Fibroblast of peridontal ligament (primary cell): Measurements from ENCODE around the gene TRAPPC3L.

Source experiments
- DNase-seq: peaks from one replicate; pipeline ENCODE4 v3.0.0-alpha.2; 2010; ENCODE audit errors: extremely low read depth

TRAPPC3L gene

DNA sequence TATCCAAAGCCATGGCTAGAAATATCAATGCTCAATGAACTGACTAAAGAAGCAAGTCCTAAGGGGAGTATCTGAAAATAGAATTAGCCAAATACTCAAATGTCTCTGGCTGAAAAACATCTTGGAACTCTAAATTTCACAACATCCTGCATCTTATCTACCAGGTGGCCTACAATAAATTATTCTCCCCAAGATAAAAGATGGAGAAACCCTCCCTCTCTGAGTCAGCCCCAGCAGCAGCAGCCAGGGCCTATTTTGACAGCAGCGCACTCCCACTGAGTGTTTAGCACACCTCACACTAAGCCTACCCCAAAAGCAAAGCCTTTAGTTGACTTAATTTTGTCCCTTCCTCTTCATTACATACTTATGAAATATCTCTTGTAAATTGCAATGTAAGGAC lies 78.4 kb downstream of the TRAPPC3L start:
- DNase-seq: no peak

DNA sequence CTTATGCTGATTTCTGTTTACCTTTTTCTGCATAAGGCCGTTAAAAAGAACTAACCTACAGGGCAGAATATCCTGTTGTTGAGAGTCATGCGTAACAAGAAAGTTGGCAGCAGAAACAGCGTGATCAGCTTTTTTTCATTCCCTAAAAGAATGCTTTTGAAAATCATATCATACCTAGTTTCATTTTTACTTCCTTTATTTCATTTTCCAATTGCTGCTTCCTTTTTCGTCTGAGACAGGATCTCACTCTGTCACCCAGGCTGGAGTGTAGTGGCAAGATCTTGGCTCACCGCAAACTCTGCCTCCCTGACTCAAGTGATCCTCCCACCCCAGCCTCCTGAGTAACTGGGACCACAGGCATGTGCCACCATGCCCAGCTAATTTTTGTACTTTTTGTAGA lies 80.2 kb downstream of the TRAPPC3L start:
- no peak for DNase-seq

DNA sequence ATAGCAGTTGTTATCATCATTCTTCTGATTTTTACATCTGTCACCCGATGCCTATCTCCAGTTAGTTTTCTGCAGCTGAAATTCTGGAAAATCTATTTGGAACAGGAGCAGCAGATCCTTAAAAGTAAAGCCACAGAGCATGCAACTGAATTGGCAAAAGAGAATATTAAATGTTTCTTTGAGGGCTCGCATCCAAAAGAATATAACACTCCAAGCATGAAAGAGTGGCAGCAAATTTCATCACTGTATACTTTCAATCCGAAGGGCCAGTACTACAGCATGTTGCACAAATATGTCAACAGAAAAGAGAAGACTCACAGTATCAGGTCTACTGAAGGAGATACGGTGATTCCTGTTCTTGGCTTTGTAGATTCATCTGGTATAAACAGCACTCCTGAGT lies 82.2 kb downstream of the TRAPPC3L start:
- DNase-seq: peak; percentile 18

DNA sequence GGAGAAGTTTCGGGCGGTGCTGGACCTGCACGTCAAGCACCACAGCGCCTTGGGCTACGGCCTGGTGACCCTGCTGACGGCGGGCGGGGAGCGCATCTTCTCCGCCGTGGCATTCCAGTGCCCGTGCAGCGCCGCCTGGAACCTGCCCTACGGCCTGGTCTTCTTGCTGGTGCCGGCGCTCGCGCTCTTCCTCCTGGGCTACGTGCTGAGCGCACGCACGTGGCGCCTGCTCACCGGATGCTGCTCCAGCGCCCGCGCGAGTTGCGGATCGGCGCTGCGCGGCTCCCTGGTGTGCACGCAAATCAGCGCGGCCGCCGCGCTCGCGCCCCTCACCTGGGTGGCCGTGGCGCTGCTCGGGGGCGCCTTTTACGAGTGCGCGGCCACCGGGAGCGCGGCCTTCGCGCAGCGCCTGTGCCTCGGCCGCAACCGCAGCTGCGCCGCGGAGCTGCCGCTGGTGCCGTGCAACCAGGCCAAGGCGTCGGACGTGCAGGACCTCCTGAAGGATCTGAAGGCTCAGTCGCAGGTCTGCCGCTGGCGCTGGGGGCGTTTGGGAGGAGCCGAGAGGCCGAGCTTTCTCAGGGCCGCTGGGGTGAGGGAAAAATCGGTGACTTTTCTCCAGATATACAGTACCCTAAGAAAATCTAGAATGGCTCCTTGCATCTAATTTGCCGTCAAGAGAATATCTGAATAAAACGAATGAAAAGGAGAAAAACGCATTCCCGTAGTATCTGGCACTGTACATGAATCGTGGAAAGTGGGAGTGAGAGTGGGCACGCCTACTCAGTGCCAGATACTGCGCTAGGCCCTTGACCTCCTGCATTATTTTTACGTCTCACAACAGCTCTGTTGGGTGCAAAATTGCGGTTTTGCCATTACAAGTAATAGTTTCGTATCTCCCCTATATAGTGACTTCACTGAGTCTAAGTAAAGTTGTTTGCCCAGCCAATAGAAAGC lies 83.3 kb downstream of the TRAPPC3L start:
- peak; percentile 40 for DNase-seq

DNA sequence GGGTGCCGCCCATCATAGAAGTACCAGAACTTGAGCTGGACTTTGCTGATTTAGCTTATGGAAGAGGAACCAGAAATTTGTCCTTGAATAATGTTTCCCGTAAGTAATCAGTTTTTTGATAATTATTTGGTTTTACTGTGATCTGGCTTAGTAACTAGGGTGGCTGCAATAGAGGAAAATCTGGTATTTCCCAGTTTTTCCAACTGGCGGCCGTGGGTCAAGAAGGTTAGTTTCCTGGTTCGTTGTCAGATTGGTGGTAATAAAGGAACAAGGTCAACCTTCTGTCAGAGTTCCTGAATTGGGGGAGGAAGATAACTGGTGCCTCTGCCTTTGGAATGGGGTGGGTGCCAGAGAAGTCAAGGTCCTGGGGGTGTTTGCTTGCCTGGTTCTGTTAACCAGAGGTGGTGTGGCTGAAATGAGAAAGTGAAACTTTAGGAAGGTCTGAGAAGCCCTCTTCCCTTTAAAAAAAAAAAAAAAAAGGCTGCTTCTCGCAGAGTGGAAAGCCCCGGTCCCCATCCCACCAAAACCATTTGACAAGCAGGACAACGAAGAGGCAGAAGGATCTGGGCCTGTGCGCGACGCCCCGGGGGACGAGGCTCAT lies 84.1 kb downstream of the TRAPPC3L start, which contains the start of gene CALHM6:
CALHM6 (plus strand) TSS at position 45 of the 601 bp plus-strand sequence; CDS start at position 600, 555 bp downstream.
- DNase-seq: no peak

DNA sequence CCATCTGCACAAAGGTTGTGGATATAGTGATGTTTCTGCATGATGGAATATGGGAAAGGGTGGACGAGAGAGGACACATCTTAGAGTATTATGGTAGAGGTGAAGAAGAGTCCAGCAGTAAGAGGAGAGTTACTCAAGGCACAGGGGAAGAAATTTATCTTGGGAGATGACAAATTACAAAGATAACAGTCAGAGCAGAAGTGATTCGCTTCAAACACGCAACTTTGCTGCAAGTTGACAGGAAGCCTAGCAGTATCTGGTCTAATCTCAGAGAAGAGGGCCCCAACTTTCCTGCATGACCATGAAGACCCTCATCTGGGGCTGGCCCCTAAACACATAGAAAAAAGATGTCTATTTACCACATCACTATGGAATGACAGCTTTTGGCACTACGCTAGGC lies 85.6 kb downstream of the TRAPPC3L start:
- DNase-seq: no peak

DNA sequence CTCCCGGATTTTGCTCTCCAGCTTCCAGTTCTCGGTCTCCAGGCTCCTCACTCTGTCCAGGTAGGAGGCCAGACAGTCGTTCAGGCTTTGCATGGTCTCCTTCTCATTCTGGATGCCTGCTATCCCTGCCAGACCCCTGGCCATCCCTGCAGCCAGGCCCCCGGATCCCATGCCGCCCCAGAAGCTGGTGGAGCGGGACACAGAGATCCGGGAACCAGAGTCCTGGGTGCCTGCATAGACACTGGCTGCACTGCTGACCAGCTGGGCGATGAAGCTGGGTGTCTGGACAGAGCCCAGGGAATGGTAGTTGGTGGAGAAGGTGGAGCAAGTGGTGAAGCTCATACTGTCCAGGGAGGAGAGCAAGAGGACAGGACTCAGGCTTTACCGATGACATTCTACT lies 87.2 kb downstream of the TRAPPC3L start:
- no peak for DNase-seq

DNA sequence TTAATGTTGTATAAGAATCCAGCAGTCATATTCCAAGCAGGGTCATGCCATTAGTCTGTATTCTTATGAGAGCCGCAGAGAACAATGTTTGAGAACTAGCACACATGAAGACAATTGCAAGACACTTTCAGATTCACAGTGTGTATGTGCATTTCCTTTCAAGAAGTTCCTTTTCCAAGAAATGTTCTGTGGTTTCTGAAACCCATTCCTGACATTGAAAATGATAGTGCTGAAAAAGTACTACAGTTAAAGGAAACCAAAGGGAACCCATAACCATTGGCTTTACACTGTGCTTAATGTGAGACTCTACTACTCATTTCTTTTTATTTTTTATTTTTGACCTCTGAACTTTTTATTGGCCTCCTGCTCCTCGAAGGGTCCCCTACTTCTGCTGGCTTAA lies 88.6 kb downstream of the TRAPPC3L start:
- DNase-seq: no peak

DNA sequence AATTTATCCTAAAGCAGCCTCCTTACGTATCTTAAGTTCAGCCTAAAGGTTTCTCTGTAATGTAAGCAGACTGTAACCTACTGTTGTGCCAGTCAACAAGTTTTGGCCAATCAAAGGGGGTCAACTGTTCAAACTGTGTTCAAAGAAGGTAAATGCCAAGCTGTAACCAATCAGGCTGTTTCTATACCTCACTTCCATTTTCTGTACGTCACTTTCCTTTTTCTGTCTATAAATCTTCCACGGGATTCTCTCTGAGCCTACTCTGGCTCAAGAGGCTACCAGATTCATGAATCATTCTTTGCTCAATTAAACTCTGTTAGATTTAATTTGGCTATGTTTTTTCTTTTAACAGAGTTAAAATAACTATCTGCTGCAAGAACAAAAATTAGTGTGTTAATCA lies 89.4 kb downstream of the TRAPPC3L start:
- DNase-seq: no peak

DNA sequence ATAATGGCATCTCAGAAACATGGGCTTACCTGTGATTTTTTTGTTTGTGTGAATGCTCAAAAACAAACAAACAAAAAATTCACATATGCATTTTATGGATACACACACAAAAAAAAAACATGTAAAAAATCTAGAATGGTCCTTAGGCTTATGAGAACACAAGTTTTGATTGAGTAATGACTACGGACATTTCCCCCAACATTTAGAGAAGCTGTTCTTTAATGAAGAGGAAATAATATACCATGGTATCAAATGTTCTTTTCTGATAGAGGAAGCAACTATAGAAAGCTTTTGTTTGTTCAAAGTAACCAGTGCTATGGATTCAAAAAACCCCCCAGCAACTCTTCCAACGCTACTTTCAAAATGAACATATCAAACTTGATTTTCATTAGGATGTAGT lies 93.0 kb downstream of the TRAPPC3L start:
- no peak for DNase-seq

DNA sequence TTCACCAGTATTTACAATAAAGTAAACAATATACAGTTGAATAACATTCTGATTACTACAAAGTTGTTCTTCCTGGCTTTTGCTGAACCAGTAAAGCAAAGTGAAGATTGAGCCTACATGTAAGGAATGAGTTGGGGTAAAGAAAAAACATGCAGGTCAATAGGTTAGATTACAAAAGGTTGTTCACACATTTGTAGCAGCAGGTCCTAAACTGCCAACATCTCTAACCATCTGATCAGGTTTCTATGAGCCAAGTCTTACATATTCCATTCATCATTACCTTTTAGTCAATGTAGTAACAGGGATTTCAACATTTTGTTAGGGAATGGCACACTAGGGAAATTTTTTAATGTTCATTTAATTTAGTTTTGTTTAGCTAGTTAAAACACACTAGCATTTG lies 93.6 kb downstream of the TRAPPC3L start:
- no peak for DNase-seq

DNA sequence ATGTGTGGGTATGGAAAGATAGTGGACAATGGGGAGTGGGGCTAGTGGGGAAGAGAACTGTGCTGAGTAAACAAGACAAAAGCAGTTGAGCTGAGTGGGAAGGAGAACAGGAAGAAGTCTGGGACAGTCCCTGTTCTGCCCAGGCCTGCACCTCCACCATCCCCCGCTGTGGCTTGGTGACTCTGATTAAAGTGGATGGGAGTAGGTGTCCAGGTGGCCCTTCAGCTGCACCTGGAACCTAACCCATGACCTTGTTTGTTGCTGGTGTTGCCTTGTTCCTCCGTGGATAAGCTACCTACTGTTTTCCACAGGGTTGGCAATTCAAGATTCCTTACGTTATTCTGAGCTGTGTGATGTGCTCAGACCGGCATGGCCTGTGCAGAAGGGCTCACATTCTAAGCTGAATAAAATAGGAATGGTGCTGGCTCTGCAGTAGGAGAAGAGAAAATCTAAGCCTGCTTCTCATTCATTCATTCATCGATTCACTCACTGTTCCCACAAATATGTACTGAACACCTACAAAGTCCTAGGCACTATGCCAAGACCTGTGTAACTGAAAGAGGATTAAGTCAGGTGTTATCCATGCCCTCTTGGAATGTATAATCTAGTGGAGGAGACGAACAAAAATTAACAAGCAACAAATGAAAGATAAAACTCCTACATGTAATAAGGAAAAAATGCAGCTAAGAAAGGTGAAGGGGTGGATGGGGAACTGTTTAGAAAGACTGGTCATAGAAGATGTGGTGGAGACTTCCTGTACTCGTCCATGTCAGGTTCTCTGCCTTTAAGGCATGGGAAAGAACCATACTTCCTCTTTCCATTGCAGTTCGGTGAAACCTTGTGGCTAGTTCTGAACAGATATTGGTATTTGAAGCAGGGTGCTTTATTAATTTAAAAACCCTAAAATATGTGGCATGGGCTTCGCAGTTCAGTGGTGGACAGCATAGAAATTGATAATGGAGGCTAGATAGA lies 94.4 kb downstream of the TRAPPC3L start:
- no peak for DNase-seq

DNA sequence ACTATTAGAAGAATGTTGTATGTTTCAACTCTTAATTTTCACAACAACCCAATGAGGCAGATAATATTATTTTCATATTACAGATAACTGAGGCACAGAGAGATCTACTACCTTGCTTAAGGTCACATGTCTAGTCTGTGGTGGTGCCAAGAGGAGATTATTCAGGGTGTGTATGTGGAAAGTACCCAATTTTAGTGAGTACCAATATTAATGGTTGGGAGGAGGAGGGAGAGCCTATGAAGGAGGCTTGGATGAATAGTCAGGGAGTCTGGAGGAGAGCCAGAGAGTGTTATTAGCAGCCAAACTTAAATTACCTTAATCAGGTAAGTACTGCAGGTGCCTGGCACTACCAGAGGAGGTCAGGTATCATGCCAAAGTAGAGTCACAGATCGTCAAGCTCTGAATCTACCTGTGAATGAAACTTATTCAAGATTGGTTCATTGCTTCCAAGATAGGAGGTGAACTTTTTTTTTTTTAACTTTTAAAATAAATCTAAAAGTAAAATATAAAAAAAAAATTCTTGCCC lies 95.2 kb downstream of the TRAPPC3L start:
- DNase-seq: no peak

DNA sequence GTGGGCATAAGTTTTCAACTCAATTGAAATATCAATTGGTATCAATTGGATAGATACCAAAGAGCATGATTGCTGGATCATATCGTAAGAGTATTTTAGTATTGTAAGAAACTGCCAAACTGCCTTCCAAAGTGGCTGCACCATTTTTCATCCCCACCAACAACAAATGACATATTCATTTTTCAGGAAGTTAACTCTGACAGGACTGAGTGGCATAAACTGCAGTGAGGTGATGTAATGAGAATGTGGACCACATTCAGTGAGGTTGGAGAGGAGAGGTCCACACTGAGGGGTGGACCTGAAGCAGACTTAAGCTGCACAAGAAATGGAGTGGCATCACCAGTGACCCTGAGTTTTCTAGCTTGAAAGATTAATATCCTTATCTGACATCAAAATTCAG lies 95.9 kb downstream of the TRAPPC3L start:
- DNase-seq: no peak

DNA sequence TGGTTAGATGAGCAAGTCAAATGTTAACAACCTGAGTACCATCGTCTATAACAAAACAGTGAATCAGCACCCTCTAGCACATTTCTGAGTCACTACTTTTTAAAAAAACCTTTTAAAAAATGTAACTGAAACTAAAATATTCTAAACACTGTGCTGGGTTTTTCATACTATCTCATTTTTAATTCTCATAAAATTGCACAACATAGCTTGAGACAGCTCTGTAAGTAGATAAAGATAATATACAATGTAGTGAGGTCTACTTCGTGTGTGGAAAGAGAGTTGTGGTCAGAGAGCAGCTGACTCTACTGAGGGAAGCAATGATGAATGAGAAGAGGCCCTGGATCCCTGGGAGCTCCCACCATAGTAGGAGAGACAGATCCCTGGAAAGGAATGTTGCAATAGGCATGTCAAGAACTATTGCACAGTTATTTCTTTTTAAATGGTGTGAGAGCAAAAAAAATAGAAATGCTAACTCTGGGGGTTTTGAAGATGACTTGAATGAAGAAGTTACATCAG lies 97.9 kb downstream of the TRAPPC3L start:
- peak; percentile 98 for DNase-seq

DNA sequence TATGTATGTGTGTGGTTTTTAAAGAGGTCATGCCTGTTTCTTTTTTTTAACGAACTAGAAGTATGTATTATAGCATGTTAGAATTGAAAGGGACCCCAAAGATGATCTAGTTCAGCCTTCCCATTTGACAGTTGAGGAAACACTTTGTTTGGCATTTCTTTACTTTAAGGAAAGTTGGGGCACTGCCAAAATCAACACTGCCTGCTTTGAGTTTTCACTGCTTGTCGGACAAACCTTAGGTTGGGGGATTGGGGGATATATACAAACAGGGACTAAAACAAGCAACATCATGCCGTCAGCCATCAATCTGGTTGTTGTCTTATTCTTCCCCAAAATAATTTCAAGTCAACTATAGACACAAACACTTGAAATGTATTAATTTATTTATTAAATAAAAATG lies 98.4 kb downstream of the TRAPPC3L start:
- DNase-seq: no peak

DNA sequence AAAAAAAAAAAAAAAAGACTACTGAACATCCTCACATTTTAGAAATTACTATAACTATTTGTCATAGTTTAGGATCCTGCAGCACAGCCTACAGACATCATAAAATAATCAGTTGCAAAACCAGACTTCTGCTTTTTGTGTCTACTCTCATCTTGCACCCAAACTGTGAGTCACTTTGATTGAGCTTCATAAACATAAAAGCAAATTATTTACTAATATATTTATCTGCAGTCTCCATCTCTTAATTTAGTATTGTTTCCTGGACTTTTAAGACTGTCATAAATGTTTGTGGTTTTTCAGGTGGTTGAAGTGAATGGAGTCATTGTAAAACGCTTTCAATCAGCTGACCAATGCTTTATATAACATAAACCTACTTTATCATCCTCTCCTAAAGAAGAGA lies 99.1 kb downstream of the TRAPPC3L start:
- peak; percentile 22 for DNase-seq

DNA sequence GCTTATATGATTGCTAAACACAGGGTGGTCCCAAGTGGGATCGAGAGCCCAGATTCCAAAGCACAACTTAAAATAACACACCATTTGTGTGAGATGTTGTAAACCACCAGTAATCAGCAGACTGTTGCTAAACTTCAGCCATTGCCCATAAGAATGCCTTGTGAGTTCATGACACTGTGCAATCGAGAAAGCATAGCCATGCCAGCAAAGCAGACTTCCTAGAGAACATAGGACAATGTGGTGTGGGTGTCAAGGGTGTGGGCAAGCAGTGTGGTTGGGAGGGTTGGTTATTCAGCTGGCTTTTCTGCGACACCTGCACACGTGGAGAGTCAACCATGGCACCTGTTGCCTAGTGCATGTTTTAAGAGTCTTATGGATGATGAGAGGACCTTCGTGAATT lies 100.4 kb downstream of the TRAPPC3L start:
- DNase-seq: peak; percentile 55
